ENCODE measurements around the gene POLR2L.

DNA sequence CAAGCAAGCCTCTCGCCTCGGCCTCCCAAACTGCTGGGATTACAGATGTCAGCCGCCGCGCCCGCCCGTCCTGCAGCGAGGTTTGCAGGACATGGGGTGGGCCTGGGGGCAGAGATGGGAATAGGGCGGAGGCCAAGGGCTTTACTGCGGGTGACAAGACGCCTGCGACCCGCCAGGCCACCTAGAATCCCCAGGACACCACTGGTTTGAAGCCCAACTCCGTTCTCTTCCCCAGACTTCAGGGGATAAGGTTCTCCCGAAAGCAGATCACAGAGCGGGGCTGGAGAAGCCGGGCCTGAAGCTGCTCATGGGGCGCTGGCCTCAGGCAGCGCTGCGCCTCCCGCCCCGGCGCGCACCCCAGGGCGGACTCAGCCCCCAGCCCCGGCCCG is 354 bp downstream of the POLR2L start:
- TF ChIP-seq, protein P1, sequence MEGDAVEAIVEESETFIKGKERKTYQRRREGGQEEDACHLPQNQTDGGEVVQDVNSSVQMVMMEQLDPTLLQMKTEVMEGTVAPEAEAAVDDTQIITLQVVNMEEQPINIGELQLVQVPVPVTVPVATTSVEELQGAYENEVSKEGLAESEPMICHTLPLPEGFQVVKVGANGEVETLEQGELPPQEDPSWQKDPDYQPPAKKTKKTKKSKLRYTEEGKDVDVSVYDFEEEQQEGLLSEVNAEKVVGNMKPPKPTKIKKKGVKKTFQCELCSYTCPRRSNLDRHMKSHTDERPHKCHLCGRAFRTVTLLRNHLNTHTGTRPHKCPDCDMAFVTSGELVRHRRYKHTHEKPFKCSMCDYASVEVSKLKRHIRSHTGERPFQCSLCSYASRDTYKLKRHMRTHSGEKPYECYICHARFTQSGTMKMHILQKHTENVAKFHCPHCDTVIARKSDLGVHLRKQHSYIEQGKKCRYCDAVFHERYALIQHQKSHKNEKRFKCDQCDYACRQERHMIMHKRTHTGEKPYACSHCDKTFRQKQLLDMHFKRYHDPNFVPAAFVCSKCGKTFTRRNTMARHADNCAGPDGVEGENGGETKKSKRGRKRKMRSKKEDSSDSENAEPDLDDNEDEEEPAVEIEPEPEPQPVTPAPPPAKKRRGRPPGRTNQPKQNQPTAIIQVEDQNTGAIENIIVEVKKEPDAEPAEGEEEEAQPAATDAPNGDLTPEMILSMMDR (IDR thresholded peaks at IDR 0.05 in 8 of 11, conservative IDR thresholded peaks at IDR 0.05 in 3 of 11), result no peak
- TF ChIP-seq POLR2A (IDR thresholded peaks at IDR 0.05), result no peak

All from spleen (tissue), 7 donors.